Right renal pelvis (tissue), 4 donors: ENCODE results near the gene DFFB. TPM values are rescaled to one million over a fixed set of nuclear protein-coding genes. Genes with fewer than 3 reads are reported as not detected.

ENCODE experiments used
- DNase-seq, 4 donors: peaks; one replicate each; pipeline ENCODE4 v3.0.0-alpha.2; 2013; ENCODE audit warnings: low read depth in 4 of 4, low spot score in 3 of 4, missing footprints in 1 of 4
- polyA plus RNA-seq, 4 donors: library from polyadenylated mRNA; unstranded; fragments of 120-200 nt; gene quantifications; one replicate each; pipeline ENCODE4 v1.2.1, GENCODE V29; 2013; ENCODE audit not compliant: insufficient read length in 4 of 4

Gene DFFB
- polyA plus RNA-seq, 4 donors, result 5.7 to 8.6 (median 6.9) TPM

DNA sequence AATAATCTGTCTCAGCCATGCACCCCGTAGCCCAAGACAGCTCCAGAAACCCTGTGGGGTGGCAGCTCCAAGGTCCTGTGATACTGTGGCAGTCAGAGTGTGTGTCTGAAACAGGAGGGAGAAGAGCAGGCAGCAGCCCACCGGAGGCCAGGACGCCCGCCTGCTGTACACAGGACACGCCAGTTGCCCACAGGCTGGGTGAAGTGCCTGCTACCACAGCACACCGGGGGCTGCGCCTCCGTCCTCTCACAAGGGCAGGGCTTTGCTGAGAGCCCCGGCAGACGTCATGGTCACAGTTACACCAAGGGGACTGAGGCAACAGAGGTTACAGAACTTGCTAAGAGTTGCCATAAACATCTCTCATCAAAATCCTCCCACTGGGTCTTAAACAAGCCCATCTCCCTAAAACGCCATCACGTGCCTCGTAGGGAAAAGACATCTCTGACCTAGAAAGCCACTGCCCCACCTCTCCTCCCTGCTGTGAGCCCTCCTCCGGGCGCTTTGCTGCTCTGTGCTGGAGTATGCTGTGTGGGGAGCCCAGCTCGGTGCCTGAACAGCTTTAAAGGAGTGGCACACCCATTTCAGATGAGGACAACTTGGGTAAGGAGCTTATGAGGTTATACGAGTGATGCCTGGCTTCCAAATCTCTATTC lies 37.5 kb downstream of the DFFB start:
- DNase-seq, result no peak

DNA sequence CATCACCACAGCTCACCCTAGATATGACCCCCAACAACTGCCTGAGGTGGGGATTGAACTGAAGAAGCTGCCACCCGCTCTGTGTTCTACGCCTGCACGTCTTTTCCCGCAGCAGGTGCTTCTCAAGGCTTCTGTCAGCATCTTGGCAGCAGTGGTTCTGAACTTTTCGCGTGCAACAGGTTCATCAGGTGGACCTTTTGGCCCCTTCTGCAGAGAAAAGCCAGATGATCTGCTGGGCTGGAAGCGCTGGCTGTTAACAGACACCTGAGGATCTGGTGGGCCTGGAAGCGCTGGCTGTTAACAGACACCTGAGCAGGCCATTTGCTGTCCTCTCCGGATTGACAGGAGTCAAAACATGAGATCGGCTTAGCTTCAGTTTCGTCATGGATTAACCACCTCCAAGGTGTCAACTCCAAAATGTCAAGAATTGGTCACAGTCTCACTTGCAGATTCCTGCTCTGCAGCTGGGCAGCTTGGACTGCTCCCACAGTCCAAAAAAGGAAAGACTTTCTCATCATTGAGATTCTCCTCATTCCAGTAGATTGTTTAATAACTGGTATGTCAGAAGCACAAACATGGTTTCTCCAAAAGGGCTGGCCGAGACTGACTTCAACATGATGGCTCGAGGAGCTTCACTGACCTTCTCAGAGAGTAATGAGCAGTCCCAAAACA lies 38.1 kb downstream of the DFFB start:
- DNase-seq, result no peak

DNA sequence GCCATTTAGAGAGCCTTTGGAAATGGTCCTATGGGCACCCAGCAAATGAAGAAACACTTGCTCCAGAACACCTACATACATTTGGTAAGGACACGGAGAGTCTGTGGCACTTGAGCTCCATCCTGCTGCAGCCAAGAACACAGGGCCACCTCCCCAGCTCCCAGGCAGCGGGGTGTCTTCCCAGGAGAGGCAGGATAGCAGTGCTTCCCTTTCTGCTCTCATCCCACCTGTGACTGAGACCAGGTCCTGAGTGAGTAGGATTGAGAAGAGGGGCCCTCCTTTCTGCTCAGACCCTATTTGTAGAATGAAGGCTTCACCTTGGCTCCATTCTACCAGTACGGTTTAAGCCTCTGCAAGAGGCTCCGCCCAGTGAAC lies 38.7 kb downstream of the DFFB start:
- DNase-seq, result no peak

DNA sequence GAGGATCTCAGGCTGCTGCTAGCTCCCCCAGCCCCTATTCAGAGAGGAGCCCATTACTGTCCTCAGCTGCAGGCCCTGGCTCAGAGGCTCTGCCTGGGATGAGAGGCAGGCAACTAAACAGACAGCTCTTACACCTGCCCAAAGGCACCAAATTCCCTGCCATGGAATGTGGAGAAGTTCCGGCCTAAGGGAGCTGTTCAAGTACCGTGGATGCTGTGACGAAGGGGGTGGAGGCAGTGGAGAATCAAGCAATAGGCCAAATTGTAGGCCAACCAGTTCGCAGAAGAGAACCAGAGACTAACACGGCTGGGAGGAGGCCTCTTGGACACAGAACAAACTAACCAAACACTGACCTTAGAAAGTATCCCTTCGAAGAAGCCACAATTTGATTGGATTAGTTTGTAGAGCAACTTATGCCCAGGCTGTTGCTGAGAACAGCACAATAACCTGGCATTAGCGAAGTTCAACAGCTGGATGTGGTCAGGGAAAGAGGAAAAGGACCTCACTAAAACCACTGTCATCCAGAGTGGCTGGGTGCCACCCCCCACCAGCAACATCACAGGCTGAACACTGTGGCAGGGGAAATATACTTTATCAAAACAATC lies 39.2 kb downstream of the DFFB start:
- no peak for DNase-seq

DNA sequence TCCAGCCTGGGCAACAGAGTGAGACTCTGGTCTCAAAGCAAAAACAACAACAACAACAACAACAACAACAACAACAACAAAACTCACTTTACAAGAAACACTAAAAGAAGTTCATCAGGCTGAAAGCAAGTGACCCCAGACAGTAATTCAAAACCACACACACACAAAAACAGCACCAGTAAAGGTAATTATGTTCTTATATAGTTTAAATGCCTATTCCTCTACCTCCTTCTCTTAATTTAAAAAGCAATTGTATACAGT lies 41.1 kb downstream of the DFFB start:
- DNase-seq, result no peak

DNA sequence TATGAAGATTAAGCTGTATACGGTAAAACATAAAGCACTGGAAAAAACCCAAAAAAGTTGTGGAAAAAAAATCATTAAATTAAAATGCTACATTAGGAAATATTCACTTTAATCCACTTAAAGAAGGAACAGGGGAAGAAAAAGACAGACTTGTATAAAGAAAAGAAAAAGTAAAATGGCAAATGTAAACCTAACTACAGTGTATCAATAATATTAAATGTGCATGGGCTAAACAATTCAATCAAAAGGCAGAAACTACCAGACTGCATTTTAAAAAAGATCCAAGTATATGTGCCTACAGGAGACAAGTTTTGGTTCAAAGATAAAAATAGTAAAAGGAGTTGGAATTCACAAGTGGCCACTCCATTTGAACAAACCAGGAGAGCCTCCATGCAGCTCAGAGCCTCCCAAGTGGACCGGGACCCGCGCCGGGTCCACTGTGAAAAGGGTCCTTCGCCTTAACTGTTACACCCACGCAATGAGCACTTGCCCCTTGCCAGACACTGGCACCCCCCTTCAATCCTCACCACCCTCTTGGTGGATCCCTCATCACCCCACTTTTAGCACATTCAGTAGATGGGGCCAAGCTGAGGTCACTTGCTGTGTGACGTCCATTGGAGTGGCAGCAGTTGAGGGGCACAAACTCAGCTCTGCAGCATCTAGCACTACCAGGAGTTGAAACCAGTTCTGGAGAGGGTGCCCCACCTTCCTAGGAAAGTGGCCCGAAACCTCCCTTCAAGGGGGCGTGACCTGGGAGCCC lies 41.9 kb downstream of the DFFB start:
- no peak for DNase-seq

DNA sequence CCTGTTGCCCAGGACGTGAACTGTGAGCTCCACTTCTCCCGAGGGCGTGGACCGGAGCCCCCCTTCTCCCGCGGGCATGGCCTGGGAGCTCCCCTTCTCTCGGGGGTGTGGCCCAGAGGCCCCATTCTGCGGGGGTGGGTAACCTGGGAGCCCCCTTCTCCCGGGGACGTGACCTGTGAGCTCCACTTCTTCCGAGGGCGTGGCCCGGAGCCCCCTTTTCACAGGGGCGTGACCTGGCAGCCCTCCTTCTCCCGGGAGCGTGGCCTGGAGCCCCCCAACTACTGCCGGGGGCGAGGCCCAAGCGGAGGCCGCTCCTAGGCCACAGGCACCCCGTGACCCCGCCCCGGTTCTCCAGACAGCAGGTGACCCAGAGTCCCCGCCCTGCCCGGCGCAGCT lies 42.5 kb downstream of the DFFB start:
- DNase-seq, result no peak

DNA sequence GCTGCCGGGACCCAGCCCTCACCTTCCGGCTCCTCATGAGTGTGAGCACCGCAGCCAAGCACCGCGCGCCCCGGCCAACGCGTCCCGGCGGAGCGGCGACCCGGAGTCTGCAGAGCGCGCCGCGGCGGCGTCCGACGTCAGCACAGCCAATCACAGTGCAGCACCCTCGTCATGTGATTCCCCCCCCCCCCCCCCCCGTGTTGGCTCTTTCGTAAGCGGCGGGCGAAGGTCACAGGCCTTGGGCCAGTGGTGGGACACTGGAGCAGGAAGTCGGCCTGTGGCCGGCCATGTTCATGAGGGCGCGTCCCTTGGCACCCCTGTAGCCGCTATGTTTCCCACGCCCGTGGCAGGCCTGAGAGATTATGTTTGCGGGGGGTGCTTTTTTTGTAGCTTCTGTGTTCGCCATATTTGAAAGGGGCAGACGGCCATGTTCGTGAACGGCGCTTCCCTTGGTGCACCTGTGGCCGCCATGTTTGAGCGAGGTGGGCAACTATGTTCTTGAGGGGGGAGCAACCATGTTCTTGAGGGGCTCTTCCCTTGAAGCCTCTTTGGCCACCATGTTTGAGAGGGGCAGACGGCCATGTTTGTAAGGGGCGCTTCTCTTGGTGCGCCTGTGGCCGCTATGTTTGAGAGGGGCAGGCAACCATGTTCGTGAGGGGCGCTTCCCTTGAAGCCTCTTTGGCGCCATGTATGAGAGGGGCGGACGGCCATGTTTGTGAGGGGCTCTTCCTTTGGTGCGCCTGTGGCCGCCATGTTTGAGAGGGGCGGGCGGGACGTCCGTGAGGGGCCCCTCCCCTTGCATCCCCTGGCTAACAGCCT lies 43.1 kb downstream of the DFFB start, which contains the start of gene C1orf174:
TSS of gene C1orf174 (minus strand) at position 123 of the 819 bp plus-strand sequence. CDS start at position 37, 86 bp downstream.
- DNase-seq, result peak; percentile 97 to 99 (median 98)

DNA sequence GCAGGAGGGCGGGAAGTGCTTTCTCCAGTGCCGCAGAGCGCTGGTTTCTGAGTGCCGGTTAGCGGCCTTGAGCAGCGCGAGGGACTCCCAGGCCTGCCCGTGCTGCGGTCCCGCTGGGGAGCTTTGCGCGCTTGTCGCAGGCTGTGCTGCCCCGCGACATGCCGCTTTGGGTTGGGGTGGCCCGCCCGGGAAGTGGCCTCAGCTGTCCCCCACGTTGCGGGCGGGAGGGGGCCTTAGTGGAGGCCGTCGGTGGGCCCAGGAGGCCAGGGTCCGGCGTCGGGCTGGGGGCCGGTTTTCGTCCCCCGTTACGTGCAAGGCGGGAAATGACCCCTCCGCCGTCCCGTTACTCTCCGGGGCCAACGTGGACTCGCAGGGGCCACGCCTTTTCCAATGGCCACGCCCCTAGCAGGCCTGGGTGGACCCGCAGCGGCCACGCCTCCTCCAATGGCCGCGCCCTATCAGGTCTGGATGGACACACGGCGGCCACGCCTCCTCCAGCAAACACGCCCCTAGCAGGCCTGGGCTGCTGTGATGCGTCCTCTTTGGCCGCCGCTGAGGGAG lies 43.8 kb downstream of the DFFB start:
- peak; percentile 93 to 95 (median 94) for DNase-seq

DNA sequence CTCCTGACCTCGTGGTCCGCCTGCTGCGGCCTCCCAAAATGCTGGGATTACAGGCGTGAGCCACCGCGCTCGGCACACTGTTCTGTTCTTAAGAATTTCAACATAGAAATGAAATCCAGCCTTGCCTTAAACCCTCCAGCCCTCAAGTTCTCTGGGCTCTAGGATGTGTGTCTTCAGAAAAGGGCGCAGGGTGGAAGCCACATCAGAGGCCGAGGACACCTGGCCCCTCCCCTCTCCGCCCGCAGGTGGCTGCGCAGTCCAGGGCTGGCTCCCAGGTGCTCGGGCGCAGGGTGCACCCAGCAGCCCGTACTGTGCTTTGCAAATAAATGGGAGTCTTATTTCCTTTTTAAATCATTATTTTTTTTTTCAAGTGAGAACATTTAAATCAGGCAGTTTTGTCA lies 44.8 kb downstream of the DFFB start:
- no peak for DNase-seq

DNA sequence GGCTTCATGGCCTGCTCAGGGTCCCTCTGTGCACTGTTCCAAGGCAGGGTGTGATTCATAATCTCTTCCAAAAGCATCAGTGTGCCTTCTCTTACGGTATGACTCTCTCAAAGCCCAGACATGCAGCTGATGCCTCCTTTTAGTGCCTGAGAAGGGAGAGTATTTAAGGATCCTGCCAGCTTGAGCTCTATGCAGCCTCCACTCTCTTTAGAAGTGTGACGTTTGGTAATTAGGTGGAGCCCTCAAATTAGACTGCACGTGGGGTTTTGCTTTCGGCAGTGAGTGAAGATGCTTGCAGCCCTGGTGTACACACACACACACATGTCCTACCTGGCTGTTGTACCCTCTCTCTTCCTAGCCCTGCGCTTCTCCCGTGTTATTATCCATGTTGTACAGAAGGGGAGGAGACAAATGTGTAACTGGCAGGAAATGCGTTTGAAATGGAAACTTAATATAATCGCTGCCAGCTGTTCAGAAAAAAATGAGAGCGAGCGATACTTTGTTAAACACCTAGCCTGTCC lies 45.4 kb downstream of the DFFB start:
- no peak for DNase-seq

DNA sequence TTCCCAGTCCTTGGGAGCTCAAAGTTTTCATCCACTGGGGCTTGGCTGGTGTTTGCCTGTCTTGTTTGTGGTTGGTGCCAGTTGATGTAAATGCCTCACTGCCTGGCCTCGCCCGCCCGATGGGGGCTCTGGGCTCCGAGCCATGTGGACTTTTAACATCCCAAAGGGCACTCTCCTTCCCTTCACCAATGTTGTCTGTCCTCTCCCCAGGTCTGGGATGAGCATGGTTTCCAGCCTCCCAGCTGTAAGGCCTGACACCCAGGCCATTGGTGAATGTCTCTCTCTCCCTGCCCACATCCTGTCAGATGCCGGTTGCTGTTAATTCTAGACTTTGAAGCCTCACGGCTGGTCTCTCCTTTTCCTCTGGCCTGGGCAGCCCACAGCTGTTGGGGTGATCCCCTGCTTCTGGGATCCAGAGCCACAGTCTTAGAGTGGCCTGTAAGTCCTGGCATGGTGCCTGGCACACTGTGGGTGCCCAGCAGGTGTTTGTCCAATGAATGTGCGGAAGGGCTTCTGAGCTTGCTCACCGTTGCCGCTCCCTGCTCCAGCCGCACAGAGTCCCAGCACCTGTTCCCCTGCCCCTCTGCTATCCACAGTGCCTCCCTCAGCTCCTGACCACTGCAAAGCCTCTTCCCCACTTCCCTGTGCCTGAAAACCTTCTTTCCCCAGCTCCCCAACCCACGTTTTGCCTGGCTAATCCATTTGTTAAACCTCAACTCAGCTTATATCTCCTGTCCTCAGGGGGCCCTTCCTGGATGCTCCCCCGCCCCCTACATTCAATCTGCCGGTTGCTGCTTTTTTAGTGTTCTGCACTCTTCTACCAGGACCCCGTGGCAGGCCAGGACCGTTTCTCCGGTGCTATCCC lies 46.1 kb downstream of the DFFB start:
- DNase-seq, result no peak

DNA sequence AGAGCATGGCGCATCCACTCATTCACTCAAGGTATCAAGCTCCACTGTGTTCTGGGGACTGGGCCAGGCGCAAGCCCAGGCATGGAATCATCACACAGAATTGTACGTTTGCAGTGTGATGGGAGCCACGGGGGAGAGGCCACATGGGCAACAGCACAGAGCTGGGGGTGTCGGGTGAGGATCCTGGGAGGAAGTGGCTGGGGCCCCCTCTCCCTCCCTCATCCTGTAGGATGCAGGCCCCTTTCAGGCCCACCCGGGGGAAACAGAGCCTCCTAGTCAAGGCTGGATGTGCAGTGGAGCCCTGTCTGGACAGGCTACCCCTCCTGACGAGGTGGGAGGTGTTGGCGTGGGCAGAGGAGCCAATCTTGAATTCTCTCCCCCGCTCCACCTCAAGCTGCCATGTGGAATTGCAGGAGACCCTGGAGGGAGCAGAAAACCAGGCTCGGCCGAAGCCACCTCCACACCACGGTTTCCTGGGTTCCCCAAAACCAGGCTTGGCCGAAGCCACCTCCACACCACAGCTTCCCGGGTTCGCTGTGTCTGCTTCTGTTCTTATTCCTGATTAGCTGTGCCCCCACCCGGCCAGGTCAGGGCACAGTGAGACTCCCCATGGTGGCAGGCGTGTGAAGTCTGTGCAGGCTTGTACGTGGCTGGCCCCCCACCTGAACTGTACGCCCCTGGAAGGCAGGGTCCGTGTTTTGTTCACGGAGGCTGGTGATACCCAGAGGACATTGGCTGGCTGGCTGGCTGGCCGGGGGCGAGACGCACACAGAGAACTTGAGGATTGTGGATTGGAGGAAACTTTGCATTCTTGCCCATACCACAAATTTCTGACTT lies 46.9 kb downstream of the DFFB start:
- DNase-seq, result no peak

DNA sequence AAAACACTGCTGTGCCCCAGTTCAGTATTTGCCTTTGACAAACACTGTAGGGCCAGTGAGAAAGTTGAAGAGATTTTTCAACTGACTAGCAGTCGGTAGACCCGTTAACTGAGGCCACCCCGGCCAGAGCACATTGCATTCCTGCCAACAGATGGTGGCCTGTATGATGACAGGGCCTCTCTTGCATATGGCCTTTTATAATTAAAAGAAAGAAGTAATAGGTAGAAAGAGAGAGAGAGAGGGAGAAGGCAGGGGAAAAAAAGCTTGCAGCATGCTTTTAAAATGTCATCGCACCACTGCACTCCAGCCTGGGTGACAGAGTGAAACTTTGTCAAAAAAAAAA lies 47.5 kb downstream of the DFFB start:
- DNase-seq, result no peak

DNA sequence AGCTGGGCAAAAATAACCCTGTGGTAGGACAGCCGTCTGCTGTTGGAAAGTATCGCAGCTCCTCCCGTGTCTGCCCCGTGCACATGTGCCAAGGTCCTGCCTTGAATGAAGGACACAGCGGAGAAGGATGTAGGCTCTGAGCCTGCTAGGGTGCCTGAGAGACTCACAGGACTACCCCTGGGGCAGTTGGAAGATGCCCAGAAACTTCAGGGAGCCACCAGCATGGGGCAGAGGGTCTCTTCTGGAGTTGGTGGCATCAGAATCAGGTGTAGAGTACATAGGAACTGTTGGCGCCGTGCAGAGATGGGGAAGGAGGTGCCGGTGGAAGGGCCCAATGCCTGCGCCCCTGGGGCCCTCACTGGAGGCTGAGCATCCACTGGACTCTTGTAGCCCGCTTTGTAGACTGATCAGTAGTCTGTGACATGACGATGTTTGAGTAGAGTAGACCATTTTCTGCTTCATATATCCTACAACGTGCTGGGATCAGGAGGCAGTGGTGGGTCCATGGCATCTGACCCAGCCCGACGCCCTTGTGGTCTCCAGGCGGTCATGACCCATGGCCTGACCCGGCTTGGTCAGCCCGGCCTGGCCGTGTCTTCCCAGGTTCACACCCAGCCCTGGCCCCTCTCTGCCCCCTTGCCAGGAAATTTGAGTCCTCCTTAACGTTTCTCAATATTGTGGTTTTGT lies 48.1 kb downstream of the DFFB start:
- DNase-seq, result no peak

DNA sequence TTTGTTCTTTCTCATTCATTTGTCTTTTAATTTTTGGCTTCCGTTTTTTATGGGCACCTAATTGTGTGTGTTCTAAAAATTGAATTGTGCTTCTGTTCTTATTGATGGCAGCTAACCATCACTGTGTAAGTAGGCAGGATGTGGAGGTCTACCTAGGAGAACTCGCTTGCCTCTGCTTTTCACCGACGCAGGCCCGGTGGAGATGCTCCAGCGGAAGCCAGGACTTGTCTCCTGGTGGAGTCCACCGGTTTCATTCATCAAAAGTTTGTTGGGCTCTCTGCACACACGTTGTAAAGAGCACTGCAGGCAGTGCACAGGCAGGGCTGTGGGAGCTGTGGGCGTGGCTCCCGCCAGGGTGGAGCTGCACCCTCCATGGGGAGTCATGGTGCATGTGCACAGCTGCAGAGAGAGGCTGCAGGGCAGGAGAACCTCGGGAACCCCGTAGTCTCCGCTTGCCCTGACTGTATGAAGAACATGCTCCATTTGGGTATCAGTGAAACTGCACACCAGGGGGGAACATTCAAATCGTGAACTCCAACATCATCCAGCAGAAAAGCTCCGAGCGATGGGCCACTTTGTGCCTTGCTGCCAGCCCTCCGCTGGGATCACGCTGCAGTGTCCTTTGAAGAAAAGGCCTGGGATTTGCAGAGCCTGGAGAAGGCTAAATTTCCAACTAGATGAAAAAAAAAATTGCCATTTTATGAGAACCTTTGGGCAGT lies 48.8 kb downstream of the DFFB start:
- DNase-seq, result no peak

DNA sequence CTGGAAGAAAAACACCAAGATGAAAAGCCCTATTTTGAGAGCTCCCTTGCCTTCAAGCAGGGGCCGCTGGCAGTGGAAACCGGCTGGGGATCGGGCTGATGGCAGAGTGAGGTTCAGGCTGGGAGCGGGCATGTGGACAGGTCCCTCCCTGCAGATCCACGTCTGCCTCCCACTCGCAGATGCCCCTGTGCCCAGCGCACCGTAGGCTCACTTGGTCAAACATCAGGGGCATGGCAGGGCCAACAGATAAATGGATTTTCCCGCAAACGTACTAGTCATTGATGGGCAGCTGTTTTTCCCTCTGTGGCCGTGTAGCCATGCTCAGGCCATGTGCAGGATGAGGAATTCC lies 49.4 kb downstream of the DFFB start:
- DNase-seq, result no peak
